Stimulated activated CD4-positive, alpha-beta T cell treated with anti-CD3 and anti-CD28 coated beads, Interleukin-2, amount 100 ng/mL, for 48 hours (primary cell): Measurements from ENCODE around the gene ZBTB42.

Experiments used
- DNase-seq, 2 donors: peaks; one replicate each; pipeline ENCODE4 v3.0.0-alpha.2; 2020

ZBTB42 gene

GRCh38 chr14:104844306-104845032 is 43.6 kb downstream of the ZBTB42 start:
- no peak for DNase-seq

- no peak for DNase-seq
Measured at GRCh38 chr14:104845033-104845666, 44.2 kb downstream of the ZBTB42 start.

- no peak for DNase-seq
Measured at GRCh38 chr14:104845834-104846441, 45.0 kb downstream of the ZBTB42 start.

- DNase-seq, result no peak
Measured at GRCh38 chr14:104852280-104852663, 51.4 kb downstream of the ZBTB42 start.
